Gastrocnemius medialis (tissue), 4 donors: ENCODE measurements around the gene RASA3. TPM values are rescaled to one million over a fixed set of nuclear protein-coding genes. Genes with fewer than 3 reads are reported as not detected.
A peak's percentile ranks its signal among the peaks of the same experiment; 100 is the strongest.

Experiments
- ATAC-seq, 2 donors: fragments of 150-250 bp; one replicate each; pipeline ENCODE4 v1.9.1; 2016
- DNase-seq, 2 donors: peaks; one replicate each; pipeline ENCODE4 v3.0.0-alpha.2; 2019
- H3K27ac ChIP-seq, 4 donors: fragments of 200-600 bp; sonication (generic); 1 replicate in 1 of 4; 2 replicates in 3 of 4; pipeline ENCODE4 v1.5.1; 2016 to 2018; ENCODE audit warnings: mild to moderate bottlenecking in 2 of 4, moderate library complexity in 1 of 4
- H3K27me3 ChIP-seq, 3 donors: fragments of 200-600 bp; sonication (generic) in 2 of 3; 1 replicate in 1 of 3; 2 replicates in 2 of 3; pipeline versions ENCODE4 v1.5.1 to v1.6.0; 2016 to 2019; ENCODE audit warnings: mild to moderate bottlenecking in 1 of 3, moderate library complexity in 1 of 3
- H3K36me3 ChIP-seq, 2 donors: fragments of 200-600 bp; sonication (generic) in 1 of 2; one replicate each; pipeline ENCODE4 v1.5.1; 2017 to 2018
- H3K4me1 ChIP-seq, 2 donors: fragments of 200-600 bp; sonication (generic) in 1 of 2; one replicate each; pipeline ENCODE4 v1.5.1; 2016 to 2017; ENCODE audit warnings: mild to moderate bottlenecking in 2 of 2
- H3K4me3 ChIP-seq, 4 donors: fragments of 200-600 bp; sonication (generic) in 3 of 4; 1 replicate in 1 of 4; 2 replicates in 3 of 4; pipeline ENCODE4 v1.5.1; 2016 to 2019; ENCODE audit warnings: mild to moderate bottlenecking in 2 of 4
- H3K9me3 ChIP-seq, 3 donors: fragments of 200-600 bp; sonication (generic) in 2 of 3; 1 replicate in 1 of 3; 2 replicates in 2 of 3; pipeline ENCODE4 v1.5.1; 2016 to 2019
- POLR2A ChIP-seq, 2 donors: fragments of 450-650 bp; IDR thresholded peaks; one replicate each; pipeline ENCODE4 v1.6.1; 2017; ENCODE audit warnings: antibody characterized with exemption in 2 of 2, mild to moderate bottlenecking in 2 of 2, moderate library complexity in 2 of 2
- in situ Hi-C, 4 donors: fragments of 200-750 bp; cut with MboI; loops; one replicate each; pipeline versions ENCODE4 v1.15.0 to v1.8.0; 2017; ENCODE audit warnings: low sequenced_read_pairs in 4 of 4
- intact Hi-C: fragments of 100-400 bp; cut with DNase I; formaldehyde crosslinking; loops from one replicate; pipeline ENCODE4 v1.15.1; 2023; ENCODE audit warnings: low total_unique reads
- total RNA-seq, 4 donors: library from RNA; depleted of rRNA; stranded (reverse); fragments of >200 nt; gene quantifications; one replicate each; pipeline versions ENCODE4 v1.1.0 to v1.2.3, GENCODE V29; 2016
- TF ChIP-seq, protein P1 (sequence below), 5 experiments: fragments of 450-650 bp in 3 of 5; fragments of 200-600 bp in 2 of 5; sonication (generic) in 2 of 5; IDR thresholded peaks in 4 of 5; conservative IDR thresholded peaks in 1 of 5; 1 replicate in 4 of 5; 2 replicates in 1 of 5; pipeline ENCODE4 v1.5.1; 2016 to 2019; ENCODE audit warnings: antibody characterized with exemption in 5 of 5, mild to moderate bottlenecking in 3 of 5, moderate library complexity in 3 of 5

Gene RASA3
- total RNA-seq, 4 donors from 2014 or later, result 3.4 to 22.2 (median 10.8) TPM

DNA sequence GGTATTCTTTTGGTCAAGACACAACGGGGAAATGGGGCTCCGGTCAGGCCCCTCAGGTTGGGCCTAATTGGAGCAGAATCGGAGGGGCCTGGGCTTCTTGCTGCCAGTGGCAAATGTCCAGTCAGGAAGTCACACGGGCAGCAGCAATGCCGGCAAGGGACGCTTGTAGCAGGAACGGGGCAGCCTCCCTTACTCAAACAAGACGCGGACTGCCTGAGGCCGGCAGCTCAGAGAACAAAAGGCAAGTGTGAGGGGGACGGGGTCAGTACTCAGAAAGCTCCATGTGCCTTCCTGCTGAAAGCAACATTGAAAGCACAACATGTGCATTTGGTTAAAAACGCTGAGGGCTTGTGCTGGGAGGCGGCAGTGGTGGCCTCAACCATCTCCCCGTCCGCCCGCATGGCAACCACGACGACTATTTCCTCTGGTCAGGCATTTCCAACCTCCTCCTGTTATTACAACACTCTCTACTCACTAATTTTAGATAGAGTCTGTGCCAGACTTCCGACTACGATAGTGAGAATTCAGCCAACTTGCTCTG is 20.5 kb upstream of the RASA3 start:
- Histone ChIP-seq H3K27me3 (no peaks in the 10 kb centered on the region), H3K9me3 (no peaks in the 10 kb centered on the region), H3K36me3 (no peaks in the 10 kb centered on the region), H3K4me1 (peaks cover 4 to 10% of the 10 kb centered on the region in 2 donors), H3K4me3 (no peak overlapping the region), H3K27ac (no peak overlapping the region)
- intact Hi-C loops, result no loop called here
- DNase-seq (no peak), ATAC-seq (no peak)
- no peak for TF ChIP-seq POLR2A (IDR thresholded peaks at IDR 0.05)
- TF ChIP-seq, protein P1, sequence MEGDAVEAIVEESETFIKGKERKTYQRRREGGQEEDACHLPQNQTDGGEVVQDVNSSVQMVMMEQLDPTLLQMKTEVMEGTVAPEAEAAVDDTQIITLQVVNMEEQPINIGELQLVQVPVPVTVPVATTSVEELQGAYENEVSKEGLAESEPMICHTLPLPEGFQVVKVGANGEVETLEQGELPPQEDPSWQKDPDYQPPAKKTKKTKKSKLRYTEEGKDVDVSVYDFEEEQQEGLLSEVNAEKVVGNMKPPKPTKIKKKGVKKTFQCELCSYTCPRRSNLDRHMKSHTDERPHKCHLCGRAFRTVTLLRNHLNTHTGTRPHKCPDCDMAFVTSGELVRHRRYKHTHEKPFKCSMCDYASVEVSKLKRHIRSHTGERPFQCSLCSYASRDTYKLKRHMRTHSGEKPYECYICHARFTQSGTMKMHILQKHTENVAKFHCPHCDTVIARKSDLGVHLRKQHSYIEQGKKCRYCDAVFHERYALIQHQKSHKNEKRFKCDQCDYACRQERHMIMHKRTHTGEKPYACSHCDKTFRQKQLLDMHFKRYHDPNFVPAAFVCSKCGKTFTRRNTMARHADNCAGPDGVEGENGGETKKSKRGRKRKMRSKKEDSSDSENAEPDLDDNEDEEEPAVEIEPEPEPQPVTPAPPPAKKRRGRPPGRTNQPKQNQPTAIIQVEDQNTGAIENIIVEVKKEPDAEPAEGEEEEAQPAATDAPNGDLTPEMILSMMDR (IDR thresholded peaks at IDR 0.05 in 4 of 5, conservative IDR thresholded peaks at IDR 0.05 in 1 of 5), result no peak
- in situ Hi-C loops, result no loop called here

DNA sequence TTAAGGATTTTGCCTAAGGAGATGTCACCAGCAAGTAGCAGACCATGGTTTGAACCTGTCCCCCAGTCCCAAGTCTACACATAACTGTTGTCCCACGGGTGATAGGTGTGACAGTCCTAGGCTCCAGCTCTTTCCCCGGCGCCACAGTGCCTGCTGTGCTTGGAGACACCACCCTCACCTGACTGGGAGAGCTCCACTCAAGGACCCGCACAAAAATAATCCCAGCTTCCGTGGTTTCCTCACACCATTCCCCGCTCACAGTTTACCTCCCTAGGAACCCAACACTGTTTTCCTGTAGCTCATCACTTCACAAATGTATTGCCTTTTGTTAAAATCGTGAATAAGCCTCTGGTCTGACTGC is 19.8 kb upstream of the RASA3 start:
- TF ChIP-seq, protein P1 (IDR thresholded peaks at IDR 0.05 in 4 of 5, conservative IDR thresholded peaks at IDR 0.05 in 1 of 5), result no peak
- no peak for TF ChIP-seq POLR2A (IDR thresholded peaks at IDR 0.05)
- in situ Hi-C loops (no loop called here), intact Hi-C loops (no loop called here)
- Histone ChIP-seq H3K36me3 (no peaks in the 10 kb centered on the region), H3K4me3 (no peak overlapping the region), H3K27me3 (no peaks in the 10 kb centered on the region), H3K27ac (no peak overlapping the region), H3K9me3 (no peaks in the 10 kb centered on the region), H3K4me1 (peaks cover 4 to 10% of the 10 kb centered on the region in 2 donors)
- no peak for DNase-seq
- ATAC-seq, result no peak

DNA sequence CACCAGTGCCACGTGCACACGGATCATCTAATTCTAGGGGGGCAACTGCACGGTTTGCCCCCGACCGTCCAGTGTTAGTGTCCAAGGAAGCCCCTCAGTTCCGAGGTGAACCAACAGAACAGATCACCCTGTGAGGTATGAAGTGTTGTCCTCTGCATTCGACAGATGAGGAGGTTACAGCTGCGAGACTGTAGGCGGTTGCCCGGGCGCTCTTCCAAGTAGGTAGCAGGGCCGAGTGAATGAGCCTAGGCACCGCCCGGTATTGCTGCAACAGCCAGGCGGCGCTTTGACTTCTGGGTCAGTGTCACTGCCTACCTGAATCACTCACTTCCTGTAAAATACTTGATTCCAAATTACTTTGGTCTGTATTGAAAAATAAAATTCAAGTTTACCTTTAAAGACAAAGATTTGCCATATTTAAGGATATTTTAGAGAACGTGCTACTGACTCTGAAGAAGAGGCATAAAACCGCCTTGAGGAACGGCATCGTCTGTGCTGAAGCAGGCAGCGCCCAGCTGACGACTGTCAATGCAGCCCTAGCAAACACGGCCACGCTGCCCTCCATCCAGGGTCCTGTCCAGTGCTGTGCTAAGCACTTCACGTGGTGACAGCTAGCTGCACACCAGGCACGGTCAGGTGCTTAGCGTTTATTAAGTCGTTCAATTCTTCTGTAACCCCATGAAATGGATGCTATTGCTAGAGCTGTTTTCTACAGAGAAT is 19.3 kb upstream of the RASA3 start:
- intact Hi-C loops, result no loop called here
- H3K27ac ChIP-seq, result no peak overlapping the region
- peak in 1 of 2 donors; percentile 52 for DNase-seq

DNA sequence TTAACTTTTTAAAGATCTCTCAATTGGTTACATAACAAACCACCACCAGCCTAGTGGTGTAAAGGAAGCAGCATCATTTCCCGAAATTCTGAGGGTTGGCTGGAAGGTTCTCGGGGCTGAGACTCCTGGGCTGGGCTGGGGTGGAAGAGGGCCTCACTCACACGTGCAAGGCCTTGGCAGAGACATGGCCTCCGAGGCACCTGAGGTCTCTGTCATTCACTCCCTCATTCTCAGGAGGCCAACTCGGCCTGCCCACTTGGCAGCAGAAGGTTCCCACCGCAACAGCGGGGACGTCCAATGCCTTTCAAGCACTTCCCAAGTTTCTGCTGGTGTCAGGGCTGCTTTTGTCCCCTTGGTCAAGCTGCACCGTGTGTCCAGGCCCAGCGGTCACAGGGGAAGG is 18.6 kb upstream of the RASA3 start:
- in situ Hi-C loops (no loop called here), intact Hi-C loops (no loop called here)
- no peak overlapping the region for H3K4me3 ChIP-seq
- DNase-seq (no peak), ATAC-seq (no peak)
- no peaks in the 10 kb centered on the region for H3K9me3 ChIP-seq
- no peak overlapping the region for H3K27ac ChIP-seq
- H3K4me1 ChIP-seq, result peaks cover 4 to 10% of the 10 kb centered on the region in 2 donors
- H3K27me3 ChIP-seq, result no peaks in the 10 kb centered on the region
- no peaks in the 10 kb centered on the region for H3K36me3 ChIP-seq
- TF ChIP-seq, protein P1 (IDR thresholded peaks at IDR 0.05 in 4 of 5, conservative IDR thresholded peaks at IDR 0.05 in 1 of 5), result no peak
- no peak for TF ChIP-seq POLR2A (IDR thresholded peaks at IDR 0.05)

More for the DNA sequence above, 19.3 kb upstream of the RASA3 start:
- no peaks in the 10 kb centered on the region for H3K36me3 ChIP-seq
- peaks cover 4 to 10% of the 10 kb centered on the region in 2 donors for H3K4me1 ChIP-seq
- no peaks in the 10 kb centered on the region for H3K27me3 ChIP-seq
- no peak overlapping the region for H3K4me3 ChIP-seq
- H3K9me3 ChIP-seq, result no peaks in the 10 kb centered on the region
- in situ Hi-C loops, result no loop called here
- ATAC-seq, result peak; percentile 66 to 69
- TF ChIP-seq, protein P1 (IDR thresholded peaks at IDR 0.05 in 4 of 5, conservative IDR thresholded peaks at IDR 0.05 in 1 of 5), result peak in 2 of 5 experiments; percentile 19 to 33
- TF ChIP-seq POLR2A (IDR thresholded peaks at IDR 0.05), result no peak
